Stomach (tissue), 9 donors: ENCODE results near the gene ATP6AP2. TPM values are rescaled to one million over a fixed set of nuclear protein-coding genes. Genes with fewer than 3 reads are reported as not detected.
"Not testable (repeated sequence)": the region's sequence is repeated elsewhere in the genome, so short reads cannot be mapped to it uniquely, and the experiment has no call there.

Experiments used
- DNase-seq, 2 donors: peaks; one replicate each; pipeline versions ENCODE4 v3.0.0 to v3.0.0-alpha.2; 2013 to 2019
- H3K27ac ChIP-seq, 5 donors: fragments of 200-600 bp in 4 of 5; sonication (generic) in 4 of 5; one replicate each; pipeline ENCODE4 v1.5.1; 2013 to 2019; ENCODE audit warnings: mild to moderate bottlenecking in 1 of 5, moderate library complexity in 1 of 5
- H3K27me3 ChIP-seq, 3 donors: fragments of 200-600 bp; sonication (generic); one replicate each; pipeline ENCODE4 v1.5.1; 2017 to 2019; ENCODE audit warnings: mixed run types in 1 of 3
- H3K36me3 ChIP-seq, 4 donors: fragments of 200-600 bp; sonication (generic); 1 replicate in 3 of 4; 2 replicates in 1 of 4; pipeline ENCODE4 v1.5.1; 2016 to 2019
- H3K4me1 ChIP-seq, 4 donors: fragments of 200-600 bp; sonication (generic); one replicate each; pipeline ENCODE4 v1.5.1; 2016 to 2019
- H3K4me3 ChIP-seq, 4 donors: fragments of 200-600 bp; sonication (generic) in 3 of 4; one replicate each; pipeline ENCODE4 v1.5.1; 2016 to 2019; ENCODE audit warnings: mild to moderate bottlenecking in 1 of 4
- H3K9me3 ChIP-seq, 4 donors: fragments of 200-600 bp; sonication (generic); one replicate each; pipeline ENCODE4 v1.5.1; 2016 to 2019
- CTCF ChIP-seq, 7 experiments: fragments of 450-650 bp in 4 of 7; fragments of 200-600 bp in 3 of 7; sonication (generic) in 3 of 7; IDR thresholded peaks; one replicate each; pipeline ENCODE4 v1.5.1; 2016 to 2019; ENCODE audit warnings: antibody characterized with exemption in 7 of 7, control low read depth in 2 of 7, mild to moderate bottlenecking in 1 of 7
- EP300 ChIP-seq: sonication (generic); formaldehyde crosslinking; IDR thresholded peaks from one replicate; pipeline ENCODE4 v1.6.1; 2017; ENCODE audit warnings: antibody characterized with exemption
- POLR2A ChIP-seq, 4 donors: fragments of 450-650 bp; IDR thresholded peaks; one replicate each; pipeline ENCODE4 v1.6.1; 2016; ENCODE audit warnings: antibody characterized with exemption in 4 of 4, control low read depth in 2 of 4, mild to moderate bottlenecking in 1 of 4, moderate library complexity in 1 of 4
- POLR2AphosphoS5 ChIP-seq, 3 donors: sonication (generic); formaldehyde crosslinking; IDR thresholded peaks; one replicate each; pipeline ENCODE4 v1.6.1; 2016; ENCODE audit warnings: antibody characterized with exemption in 3 of 3
- WGBS, 5 donors: extraction: QIAGEN DNeasy Blood & Tissue Kit in 3 of 5; methylation state at CpG; one replicate each; pipeline versions ENCODE4 v1.1.5 to v1.1.7; 2013 to 2018; 5-methylcytosine and 5-hydroxymethylcytosine counted together
- intact Hi-C: fragments of 100-400 bp; cut with DNase I; formaldehyde crosslinking; loops from one replicate; pipeline ENCODE4 v1.15.1; 2023; ENCODE audit warnings: low total_unique reads
- polyA plus RNA-seq, 3 donors: library from polyadenylated mRNA; stranded (reverse); fragments of 200-250 nt; gene quantifications; one replicate each; pipeline ENCODE4 v1.2.3, GENCODE V29; 2013
- total RNA-seq, 5 donors: library from RNA; depleted of rRNA; stranded (reverse); fragments of >200 nt; gene quantifications; one replicate each; pipeline versions ENCODE4 v1.1.0 to v1.2.3, GENCODE V29; 2014 to 2016
- donor health status: healthy with polysubstance abuse.
- donor health status: Bipolar disorder and iron deficiency.
- donor health status: healthy.

The ATP6AP2 gene
- total and polyA plus RNA-seq, 8 donors = 10.4 to 216 (median 58.9) TPM

- Histone ChIP-seq H3K4me1 (peaks cover 7 to 20% (median 9%) of the 10 kb centered on the region in 4 donors), H3K9me3 (peaks cover 0 to 4% (median 0%) of the 10 kb centered on the region in 4 donors), H3K36me3 (no peaks in the 10 kb centered on the region), H3K27me3 (no peaks in the 10 kb centered on the region), H3K4me3 (peak overlapping the region; percentile 63 to 76 (median 68)), H3K27ac (peak overlapping the region; percentile 90 to 97 (median 92))
- DNase-seq = no peak
- 0 to 37% (median 7%) methylated on average over 4 to 15 of the region's 15 CpGs for WGBS, 5 donors
- no peak for TF ChIP-seq CTCF (IDR thresholded peaks at IDR 0.05)
- TF ChIP-seq POLR2A (IDR thresholded peaks at IDR 0.05) = no peak
- TF ChIP-seq EP300 = no peak
- no peak for TF ChIP-seq POLR2AphosphoS5 (IDR thresholded peaks at IDR 0.05)
- intact Hi-C loops = no loop called here
Observed at GRCh38 chrX:40581336-40581920, 658 bp downstream of the ATP6AP2 start.

GRCh38 chrX:40582178-40582577 lies 1.4 kb downstream of the ATP6AP2 start:
- 89 to 92% (median 90%) methylated on average over 7 to 13 of the region's 13 CpGs for WGBS, 5 donors
- H3K4me3 ChIP-seq = peak overlapping the region in 2 of 4 donors; percentile 63 to 68

GRCh38 chrX:40582811-40583210 lies 2.0 kb downstream of the ATP6AP2 start:
- TF ChIP-seq POLR2AphosphoS5 (IDR thresholded peaks at IDR 0.05) (no peak), CTCF (IDR thresholded peaks at IDR 0.05) (no peak), POLR2A (IDR thresholded peaks at IDR 0.05) (no peak), EP300 (no peak)
- Histone ChIP-seq H3K4me1 (peaks cover 7 to 20% (median 9%) of the 10 kb centered on the region in 4 donors), H3K4me3 (no peak overlapping the region), H3K36me3 (no peaks in the 10 kb centered on the region), H3K27ac (no peak overlapping the region), H3K27me3 (no peaks in the 10 kb centered on the region), H3K9me3 (peaks cover 0 to 4% (median 0%) of the 10 kb centered on the region in 4 donors)
- 77 to 85% (median 83%) methylated on average over 2 of the region's 2 CpGs for WGBS, 5 donors
- DNase-seq = no peak
- intact Hi-C loops = no loop called here

More at GRCh38 chrX:40582178-40582577, 1.4 kb downstream of the ATP6AP2 start:
- H3K36me3 ChIP-seq, DNase-seq, H3K27me3 ChIP-seq, H3K9me3 ChIP-seq, H3K27ac ChIP-seq, intact Hi-C loops: not testable (repeated sequence)
- H3K4me1 ChIP-seq = peaks cover 7 to 20% (median 9%) of the 10 kb centered on the region in 4 donors

- intact Hi-C loops, H3K27me3 ChIP-seq, H3K4me1 ChIP-seq, H3K9me3 ChIP-seq, DNase-seq, H3K27ac ChIP-seq, H3K4me3 ChIP-seq: not testable (repeated sequence)
- 42 to 63% (median 50%) methylated on average over 1 of the region's 1 CpG for WGBS, 5 donors
- H3K36me3 ChIP-seq = peaks cover 0 to 35% (median 27%) of the 10 kb centered on the region in 4 donors
Observed at GRCh38 chrX:40587623-40588022, 6.9 kb downstream of the ATP6AP2 start.

- intact Hi-C loops, H3K9me3 ChIP-seq, H3K4me3 ChIP-seq, DNase-seq, H3K27ac ChIP-seq, H3K27me3 ChIP-seq, H3K4me1 ChIP-seq: not testable (repeated sequence)
- peaks cover 0 to 52% (median 43%) of the 10 kb centered on the region in 4 donors for H3K36me3 ChIP-seq
- WGBS, 5 donors = 81 to 96% (median 93%) methylated on average over 5 to 6 of the region's 6 CpGs
Observed at GRCh38 chrX:40589616-40590321, 9.0 kb downstream of the ATP6AP2 start.

GRCh38 chrX:40603446-40603845 lies 22.7 kb downstream of the ATP6AP2 start:
- 88 to 97% (median 93%) methylated on average over 6 of the region's 6 CpGs for WGBS, 5 donors
- peaks cover 0 to 3% (median 0%) of the 10 kb centered on the region in 3 donors for H3K27me3 ChIP-seq
- intact Hi-C loops = no loop called here
- TF ChIP-seq EP300 (no peak), POLR2A (IDR thresholded peaks at IDR 0.05) (no peak), POLR2AphosphoS5 (IDR thresholded peaks at IDR 0.05) (no peak), CTCF (IDR thresholded peaks at IDR 0.05) (no peak)
- H3K4me1 ChIP-seq = no peaks in the 10 kb centered on the region
- no peaks in the 10 kb centered on the region for H3K9me3 ChIP-seq
- no peak overlapping the region for H3K27ac ChIP-seq
- no peak for DNase-seq
- H3K36me3 ChIP-seq = peaks cover 0 to 64% (median 55%) of the 10 kb centered on the region in 4 donors
- no peak overlapping the region for H3K4me3 ChIP-seq
